GM10248 (cell line): ENCODE data around the gene SEPTIN10.

Source experiments
- CTCF ChIA-PET: fragments of 300-600 bp; sonication (Branson Sonifier 250); formaldehyde crosslinking; extraction: SDS; loops from one replicate; lab custom pipeline; 2021; ENCODE audit warnings: antibody characterized with exemption; lab: Yijun Ruan, JAX
- POLR2A ChIA-PET: fragments of 350-650 bp; sonication (Branson Sonifier 250); formaldehyde crosslinking; extraction: SDS; loops from one replicate; lab custom pipeline; 2020; ENCODE audit warnings: antibody characterized with exemption; lab: Yijun Ruan, JAX
- DNase-seq: peaks from one replicate; pipeline ENCODE4 v3.0.0; 2012; ENCODE audit errors: extremely low spot score
- TF ChIP-seq, protein P1 (sequence below): IDR thresholded peaks from 2 replicates; pipeline ENCODE4 v1.5.1; 2012; ENCODE audit warnings: mild to moderate bottlenecking, low read depth; ENCODE audit errors: extremely low read depth, missing control alignments, control extremely low read depth

The SEPTIN10 gene

DNA sequence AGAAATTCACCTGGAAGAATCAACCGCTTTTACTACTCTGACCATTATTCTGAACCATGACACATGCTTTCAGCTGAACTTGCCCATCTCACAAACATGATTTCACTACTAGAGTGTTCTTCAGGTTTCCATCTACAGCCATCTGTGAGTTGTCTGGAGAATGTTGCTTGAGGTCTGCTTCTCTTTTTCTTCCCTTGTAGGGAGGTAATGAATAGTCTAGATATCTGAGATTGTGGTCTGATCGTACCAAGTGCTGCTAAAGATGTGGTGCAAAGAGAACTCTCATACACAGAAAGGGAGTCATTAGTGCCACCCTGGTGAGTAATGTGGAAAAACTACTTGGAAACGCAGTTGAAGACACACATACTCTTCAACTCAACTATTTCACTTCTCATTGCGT lies 10.6 kb upstream of the SEPTIN10 start:
- ChIA-PET CTCF (no interaction called here), POLR2A (no interaction called here)

DNA sequence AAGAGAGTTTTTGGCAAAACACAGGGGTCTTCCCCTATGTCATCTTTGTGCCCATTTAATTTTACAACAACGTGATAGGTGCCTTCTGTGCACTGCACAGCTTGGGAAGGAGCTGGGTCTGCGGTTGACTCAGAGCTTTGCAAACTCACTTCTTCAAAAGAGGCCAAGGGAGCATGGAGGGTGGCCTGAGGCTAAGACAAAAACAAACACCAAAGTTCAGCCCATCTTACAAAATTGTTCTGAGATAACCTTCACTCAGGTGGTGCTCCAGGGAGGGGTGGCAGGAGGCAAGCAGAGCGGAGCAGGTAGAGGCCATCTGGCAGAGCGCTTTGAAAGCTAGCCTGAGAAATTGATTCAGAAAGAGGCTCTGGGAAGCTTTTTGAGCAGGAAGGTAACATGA lies 10.2 kb upstream of the SEPTIN10 start:
- TF ChIP-seq, protein P1, sequence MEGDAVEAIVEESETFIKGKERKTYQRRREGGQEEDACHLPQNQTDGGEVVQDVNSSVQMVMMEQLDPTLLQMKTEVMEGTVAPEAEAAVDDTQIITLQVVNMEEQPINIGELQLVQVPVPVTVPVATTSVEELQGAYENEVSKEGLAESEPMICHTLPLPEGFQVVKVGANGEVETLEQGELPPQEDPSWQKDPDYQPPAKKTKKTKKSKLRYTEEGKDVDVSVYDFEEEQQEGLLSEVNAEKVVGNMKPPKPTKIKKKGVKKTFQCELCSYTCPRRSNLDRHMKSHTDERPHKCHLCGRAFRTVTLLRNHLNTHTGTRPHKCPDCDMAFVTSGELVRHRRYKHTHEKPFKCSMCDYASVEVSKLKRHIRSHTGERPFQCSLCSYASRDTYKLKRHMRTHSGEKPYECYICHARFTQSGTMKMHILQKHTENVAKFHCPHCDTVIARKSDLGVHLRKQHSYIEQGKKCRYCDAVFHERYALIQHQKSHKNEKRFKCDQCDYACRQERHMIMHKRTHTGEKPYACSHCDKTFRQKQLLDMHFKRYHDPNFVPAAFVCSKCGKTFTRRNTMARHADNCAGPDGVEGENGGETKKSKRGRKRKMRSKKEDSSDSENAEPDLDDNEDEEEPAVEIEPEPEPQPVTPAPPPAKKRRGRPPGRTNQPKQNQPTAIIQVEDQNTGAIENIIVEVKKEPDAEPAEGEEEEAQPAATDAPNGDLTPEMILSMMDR = no peak
- ChIA-PET CTCF (no interaction called here), POLR2A (no interaction called here)
- no peak for DNase-seq

More for the DNA sequence above, 10.6 kb upstream of the SEPTIN10 start:
- no peak for DNase-seq
- TF ChIP-seq, protein P1 = no peak

DNA sequence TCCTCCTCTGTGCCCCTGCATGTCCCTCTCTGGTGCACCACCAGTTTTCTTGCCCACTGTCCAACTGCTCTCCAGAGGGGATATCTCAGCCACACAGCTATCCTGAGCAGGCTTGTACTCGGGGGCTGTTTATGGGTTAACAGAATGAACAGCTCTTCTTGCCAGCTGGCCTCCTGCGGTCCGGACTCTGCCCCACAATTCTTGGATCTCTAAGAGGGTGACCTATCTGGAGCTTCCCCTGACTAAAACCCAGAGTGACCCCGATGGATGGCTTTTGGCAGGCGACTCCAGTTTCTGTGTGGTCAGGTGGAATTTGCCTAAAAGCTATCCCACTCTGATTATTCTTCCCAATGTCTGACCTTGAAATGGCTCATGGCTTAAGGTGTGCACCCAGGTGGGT lies 9.5 kb upstream of the SEPTIN10 start:
- DNase-seq = no peak
- TF ChIP-seq, protein P1 = no peak
- ChIA-PET POLR2A (no interaction called here), CTCF (interaction anchor here (1.3 kb wide), 1 partner anchor 9 kb away, joined by 4 read pairs; no protein-coding TSS in a partner anchor)

DNA sequence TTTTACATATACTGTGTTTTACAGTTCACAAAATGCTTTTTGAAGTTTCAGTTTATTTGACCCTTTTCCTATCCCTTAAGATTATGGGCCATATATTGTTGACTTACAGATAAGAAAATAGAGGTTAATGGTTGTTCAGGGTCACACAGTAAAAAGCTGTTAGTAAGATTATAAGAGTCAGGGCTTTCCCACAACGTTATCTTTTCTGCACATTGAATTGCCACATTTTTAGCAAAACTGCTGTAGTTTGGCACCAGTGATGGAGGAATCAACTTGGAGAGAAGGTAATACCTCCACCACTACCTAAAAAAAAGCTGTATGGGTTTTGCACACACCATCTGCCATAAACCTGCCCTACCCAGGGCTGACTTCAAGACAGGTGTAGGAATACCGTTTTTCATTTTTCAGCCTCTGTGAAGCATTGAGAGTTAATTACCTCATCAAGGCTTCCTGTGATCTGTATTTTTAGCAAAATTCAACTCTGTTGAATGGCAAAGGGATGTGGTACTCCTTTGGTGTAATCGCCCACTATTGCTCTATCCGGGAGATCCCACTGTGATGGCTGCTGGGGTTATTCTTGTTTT lies 5.4 kb upstream of the SEPTIN10 start:
- no peak for DNase-seq
- TF ChIP-seq, protein P1 = no peak
- ChIA-PET CTCF (interaction anchor here (1.3 to 2.1 kb wide), 2 partner anchors 12 to 63 kb away, joined by 3 to 4 read pairs; no protein-coding TSS in a partner anchor), POLR2A (no interaction called here)

DNA sequence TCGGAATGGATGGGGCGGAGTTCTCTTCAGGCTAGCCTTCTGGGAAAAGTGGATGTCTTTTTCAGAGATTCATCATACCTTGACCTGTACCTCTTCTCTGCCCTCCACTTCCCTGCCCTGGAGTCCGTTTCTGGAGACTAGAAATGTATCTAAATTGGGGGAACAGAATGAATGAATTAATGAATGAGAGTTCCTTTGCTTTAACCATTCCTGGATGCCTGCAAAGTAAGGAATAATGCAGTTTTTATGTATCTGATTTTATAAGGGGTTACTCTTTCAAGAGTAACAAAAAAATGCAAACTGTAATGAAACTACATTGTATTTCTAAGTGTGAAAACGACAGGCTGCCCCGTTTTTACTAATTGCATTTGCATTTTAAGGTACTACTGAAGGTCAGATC lies 2.4 kb upstream of the SEPTIN10 start:
- TF ChIP-seq, protein P1 = no peak
- CTCF ChIA-PET = interaction anchor here (1.4 to 1.7 kb wide), 2 partner anchors 11 to 14 kb away, joined by 4 to 5 read pairs; no protein-coding TSS in a partner anchor
- POLR2A ChIA-PET = no interaction called here
- no peak for DNase-seq

DNA sequence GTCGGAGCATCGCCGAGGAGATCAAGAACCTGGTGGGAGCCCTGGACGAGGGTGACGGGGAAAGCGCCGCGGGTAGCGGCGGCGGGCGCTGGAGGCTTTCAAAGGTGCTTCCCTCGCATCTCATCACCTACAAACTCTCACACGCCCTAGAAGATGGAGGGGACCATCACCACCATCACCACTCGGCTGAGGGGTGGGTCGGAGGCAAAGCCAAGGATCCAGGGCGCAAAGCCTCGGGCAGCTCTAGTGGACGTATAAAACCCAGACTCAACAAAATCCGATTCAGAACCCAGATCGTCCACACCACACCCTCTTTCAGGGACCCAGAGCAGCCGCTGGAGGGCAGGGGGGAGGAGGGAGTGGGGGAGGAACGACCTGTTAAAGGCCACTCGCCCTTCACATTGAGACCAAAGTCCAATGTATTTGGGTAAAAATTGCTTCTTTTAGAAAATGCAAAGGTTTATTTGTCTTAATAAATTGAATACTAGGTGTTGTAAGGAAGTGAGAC lies 1.9 kb upstream of the SEPTIN10 start:
- ChIA-PET POLR2A (no interaction called here), CTCF (interaction anchor here (1.4 to 1.7 kb wide), 2 partner anchors 11 to 13 kb away, joined by 4 to 5 read pairs; no protein-coding TSS in a partner anchor)
- TF ChIP-seq, protein P1 = no peak
- DNase-seq = no peak
